COR-L47 (cell line): ENCODE data around the gene SLC25A25.
"Not testable (repeated sequence)": the region's sequence is repeated elsewhere in the genome, so short reads cannot be mapped to it uniquely, and the experiment has no call there.

Experiments used
- DNase-seq: peaks from one replicate; lab custom pipeline; 2025; lab: John Stamatoyannopoulos, UW

Gene SLC25A25

DNA sequence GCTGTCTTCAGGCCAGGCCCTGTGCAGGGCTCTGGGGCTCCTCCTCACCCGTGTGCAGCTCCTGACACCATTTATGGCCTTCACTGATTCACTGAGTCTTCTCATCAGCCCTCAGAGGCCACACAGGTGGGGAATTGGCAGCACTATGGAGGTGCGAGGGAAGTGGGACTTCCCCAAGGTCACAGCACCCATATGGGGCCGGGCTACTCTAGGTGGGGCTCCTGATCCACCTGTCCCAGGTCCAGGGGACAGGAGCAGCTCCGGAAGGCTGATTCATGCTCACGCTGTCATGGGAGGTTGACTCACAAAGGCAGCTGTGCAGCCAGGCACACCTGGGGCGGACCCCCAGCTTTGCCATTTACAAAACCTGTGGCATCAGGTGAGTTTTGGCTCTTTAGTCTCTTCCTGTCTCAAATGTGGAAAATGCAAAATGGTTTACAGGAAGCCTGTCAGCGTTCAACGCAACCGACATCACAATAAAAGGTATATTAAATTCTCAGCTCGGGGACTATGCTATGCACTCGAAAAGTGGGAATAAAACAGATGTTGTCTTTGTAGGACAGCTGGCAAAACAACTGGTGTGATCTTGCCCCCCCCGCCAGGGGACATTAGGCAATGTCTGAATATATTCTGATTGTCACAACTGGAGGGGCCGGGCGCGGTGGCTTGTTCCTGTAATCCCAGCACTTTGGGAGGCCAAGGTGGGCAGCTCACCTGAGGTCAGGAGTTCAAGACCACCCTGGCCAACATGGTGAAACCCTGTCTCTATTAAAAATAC is 15.9 kb upstream of the SLC25A25 start:
- no peak for DNase-seq

DNA sequence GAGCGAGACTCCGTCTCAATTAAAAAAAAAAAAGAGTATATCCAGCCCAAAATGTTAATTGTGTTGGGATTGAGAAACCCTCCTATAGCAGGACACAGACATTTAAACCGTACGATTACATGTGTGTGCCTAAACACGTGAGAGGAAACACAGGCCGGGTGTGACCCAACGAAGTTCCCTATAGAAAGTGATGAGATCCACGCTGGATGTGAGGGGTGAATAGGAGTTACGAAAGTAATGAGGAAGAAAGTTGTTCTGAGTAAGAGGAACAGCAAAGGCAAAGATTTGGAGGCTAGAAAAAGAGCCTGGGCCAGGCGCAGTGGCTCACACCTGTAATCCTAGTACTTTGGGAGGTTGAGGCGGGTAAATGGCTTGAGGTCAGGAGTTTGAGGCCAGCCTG is 14.5 kb upstream of the SLC25A25 start:
- no peak for DNase-seq

DNA sequence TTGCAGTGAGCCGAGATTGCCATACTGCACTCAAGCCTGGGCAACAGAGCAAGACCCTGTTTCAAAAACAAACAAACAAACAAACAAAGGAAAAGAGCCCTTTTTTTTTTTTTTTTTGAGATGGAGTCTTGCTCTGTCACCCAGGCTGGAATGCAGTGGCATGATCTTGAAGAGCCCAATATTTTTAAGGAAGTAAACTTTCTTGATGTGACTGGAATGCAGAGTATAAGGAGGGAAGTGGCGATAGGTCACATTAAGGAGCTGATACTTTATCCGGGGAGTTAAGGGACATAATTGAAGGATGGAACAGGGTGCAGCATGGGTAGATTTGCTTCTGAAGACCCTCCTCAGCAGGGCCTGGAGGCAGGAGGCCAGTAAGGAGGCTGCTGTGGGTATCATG is 13.9 kb upstream of the SLC25A25 start:
- no peak for DNase-seq

DNA sequence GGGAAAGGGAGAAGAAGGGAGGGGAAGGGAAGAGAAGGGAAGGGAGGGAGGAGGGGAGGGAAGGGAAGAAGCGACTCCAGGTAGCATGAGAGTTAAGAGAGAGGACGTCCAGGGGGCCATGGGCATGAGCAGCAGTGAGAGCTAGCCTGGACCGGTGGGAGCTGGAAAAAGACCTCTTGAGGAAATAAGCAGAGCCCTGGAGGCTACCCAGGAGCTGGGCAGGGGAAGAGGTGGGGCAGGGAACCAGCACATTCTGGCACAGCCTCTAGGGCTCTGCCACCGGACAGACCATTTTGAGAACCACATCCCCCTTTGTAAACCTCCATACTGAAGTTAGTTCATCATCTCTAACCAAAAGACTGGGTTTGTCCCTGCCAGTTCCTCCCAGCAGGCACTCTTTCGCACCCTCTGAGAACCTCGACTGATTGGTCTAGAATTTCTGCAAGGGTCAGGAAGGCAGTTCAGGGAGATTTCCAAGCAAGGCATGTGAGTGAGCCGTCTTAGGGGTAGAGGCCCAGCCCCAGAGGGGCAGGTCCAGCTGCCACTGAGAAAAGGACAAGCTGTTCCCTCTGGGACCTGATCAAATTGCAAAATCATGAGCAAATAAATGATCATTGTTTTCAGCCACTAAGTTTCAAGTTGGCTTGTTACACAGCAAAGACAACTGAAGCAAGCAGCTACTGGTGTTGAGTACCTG is 12.5 kb upstream of the SLC25A25 start:
- DNase-seq = no peak

DNA sequence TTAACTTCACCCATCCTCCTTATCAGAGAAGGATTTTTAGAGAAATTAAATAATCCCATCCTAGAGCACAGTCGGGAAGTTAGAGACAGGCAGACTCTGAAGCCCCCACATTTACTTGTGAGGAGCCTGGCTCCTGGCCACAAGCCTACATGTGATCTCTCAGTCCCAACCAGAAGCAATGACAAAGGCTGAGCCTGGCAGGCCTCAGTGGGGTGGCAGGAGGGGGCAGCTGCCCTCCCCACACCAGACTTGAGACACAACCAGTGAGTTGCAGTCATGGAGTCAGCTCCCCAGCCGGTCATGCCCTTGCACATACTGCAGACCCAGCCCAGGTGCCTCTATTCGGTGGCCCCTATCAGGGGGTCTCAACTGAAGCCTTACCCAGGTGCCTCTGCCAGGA is 11.9 kb upstream of the SLC25A25 start:
- no peak for DNase-seq

- no peak for DNase-seq
These were observed 10.9 kb upstream of the SLC25A25 start for GRCh38 chr9:128056887-128057723.

- no peak for DNase-seq
These were observed 10.2 kb upstream of the SLC25A25 start for GRCh38 chr9:128057724-128058409.

- DNase-seq = no peak
These were observed 8.6 kb upstream of the SLC25A25 start for GRCh38 chr9:128059365-128059983.

- DNase-seq = no peak
These were observed 6.6 kb upstream of the SLC25A25 start for GRCh38 chr9:128061275-128061960.

- DNase-seq = no peak
These were observed 5.8 kb upstream of the SLC25A25 start for GRCh38 chr9:128062279-128062678.

GRCh38 chr9:128062846-128063831 is 4.9 kb upstream of the SLC25A25 start:
- DNase-seq = no peak

- no peak for DNase-seq
These were observed 1.9 kb upstream of the SLC25A25 start for GRCh38 chr9:128065907-128066712.

DNA sequence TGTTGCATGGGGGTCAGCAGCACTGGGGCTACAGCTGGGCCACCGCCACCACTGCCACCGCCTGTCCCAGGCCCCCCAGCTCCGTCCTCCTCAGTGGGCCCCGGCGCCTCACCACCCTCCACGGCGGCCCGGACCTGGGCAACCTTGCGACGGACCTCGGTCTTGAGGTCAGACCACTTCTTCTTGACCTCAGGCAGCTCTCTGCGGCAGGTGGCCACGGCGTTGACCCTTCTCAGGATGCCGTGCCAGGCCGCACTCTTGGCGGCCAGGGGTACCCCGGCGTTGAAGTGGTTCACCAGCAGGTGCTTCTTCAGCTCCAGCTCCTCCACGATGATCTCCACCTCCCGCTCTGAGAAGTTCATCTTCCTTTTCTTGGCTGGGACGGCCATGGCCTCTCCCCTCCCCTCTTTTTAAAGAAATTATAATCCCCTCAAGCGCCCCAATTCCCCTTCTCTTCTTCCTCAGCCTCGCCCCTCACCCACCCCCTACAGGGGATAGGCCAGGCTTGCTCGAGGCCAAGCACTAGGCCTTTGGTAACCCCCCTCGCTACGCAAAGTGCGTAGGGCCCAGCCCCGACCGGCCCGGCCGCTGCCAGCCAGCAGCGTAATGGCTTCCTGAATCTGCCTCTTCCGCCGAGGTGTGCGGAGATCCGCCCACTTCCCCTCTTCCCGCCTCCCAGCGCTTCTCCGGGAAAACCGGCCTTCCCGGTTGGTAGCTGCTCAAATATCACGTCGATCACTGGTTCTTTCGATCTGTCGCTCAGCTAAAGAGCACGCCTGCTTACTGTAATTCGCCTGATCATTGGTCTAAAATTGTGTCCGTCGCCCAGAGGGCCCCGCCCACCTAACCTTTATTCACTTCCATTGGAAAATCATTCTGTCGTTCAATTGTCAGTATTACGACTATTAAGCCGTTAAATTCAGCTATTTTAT is 1.1 kb upstream of the SLC25A25 start, which contains the start of gene NAIF1:
TSS of gene NAIF1 (minus strand) at position 608 of the 932 bp plus-strand sequence. CDS start at position 389, 219 bp downstream.
- peak; percentile 99 for DNase-seq

- DNase-seq = peak; percentile 72
These were observed 564 bp downstream of the SLC25A25 start for GRCh38 chr9:128068386-128069205.

GRCh38 chr9:128070874-128071273 is 2.8 kb downstream of the SLC25A25 start:
- no peak for DNase-seq

GRCh38 chr9:128071475-128071874 is 3.4 kb downstream of the SLC25A25 start:
- not testable (repeated sequence) for DNase-seq
